ENCODE data around the gene AP3B1. TPM values are rescaled to one million over a fixed set of nuclear protein-coding genes. Genes with fewer than 3 reads are reported as not detected.

AP3B1 gene
- total and polyA plus RNA-seq, 2 of the 8 experiments (the other 6 are each of a cell fraction or from before 2014, with no cell fraction given), result 45.8 to 48.3 TPM

DNA sequence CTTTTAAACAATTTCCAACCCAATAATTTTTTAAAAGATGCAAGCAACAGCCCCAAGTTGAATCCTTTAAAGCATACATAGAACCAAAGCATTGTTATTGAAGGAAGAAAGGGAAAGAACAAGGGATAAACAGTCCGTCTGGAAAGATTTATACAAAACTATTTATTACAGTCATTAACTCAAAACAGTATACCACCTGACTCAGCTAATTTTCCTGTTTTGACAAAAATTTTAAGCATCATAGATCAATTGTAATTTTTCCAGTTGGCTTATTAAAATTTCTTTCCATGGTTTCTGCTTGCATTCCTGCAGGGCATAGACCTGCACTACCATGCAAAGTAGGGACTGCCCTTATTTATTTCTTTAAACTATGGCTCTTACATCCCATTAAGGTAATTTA lies 29.9 kb downstream of the AP3B1 start:
- Histone ChIP-seq H3K9me3 (ENCODE audit: insufficient read depth in 2 of 2, low read depth in 1 of 2, low read length in 1 of 2) (no peaks in the 10 kb centered on the region), H2BK5ac (ENCODE audit: low read depth, low read length) (no peak overlapping the region), H2AFZ (ENCODE audit: low read length) (no peak overlapping the region), H4K20me1 (replicated peaks in 1 of 2; ENCODE audit: control insufficient read depth in 1 of 2, insufficient read depth in 2 of 2, low read length in 2 of 2) (no peaks in the 10 kb centered on the region), H2BK120ac (replicated peaks; ENCODE audit: low read depth, low read length) (no peak overlapping the region), H3K9ac (replicated peaks in 1 of 4; ENCODE audit: extremely low read depth in 1 of 4, low read depth in 3 of 4, low read length in 3 of 4) (no peak overlapping the region), H3K79me2 (ENCODE audit: control insufficient read depth in 1 of 2, insufficient read depth in 2 of 2, low read length in 2 of 2) (peaks cover 0 to 7% of the 10 kb centered on the region in 2 experiments; a peak in 1 of 4 replicates), H2BK15ac (ENCODE audit: low read length) (no peak overlapping the region), H2BK12ac (ENCODE audit: low read depth, low read length) (no peak overlapping the region), H3K23ac (ENCODE audit: insufficient read length) (no peak overlapping the region), H3K4me1 (replicated peaks in 1 of 4; ENCODE audit: control insufficient read depth in 3 of 4, insufficient read depth in 4 of 4, low read length in 3 of 4) (no peaks in the 10 kb centered on the region), H4K5ac (ENCODE audit: insufficient read length, low read depth, low read length) (no peak overlapping the region), H3K23me2 (ENCODE audit: low read depth, low read length) (no peaks in the 10 kb centered on the region), H2AK5ac (ENCODE audit: low read depth, low read length) (no peak overlapping the region), H4K8ac (ENCODE audit: extremely low read depth, insufficient read depth, low read length) (no peak overlapping the region), H4K91ac (replicated peaks; ENCODE audit: insufficient read length, low read length) (no peak overlapping the region), H3K4ac (replicated peaks; ENCODE audit: insufficient read length, low read depth, low read length) (no peak overlapping the region), H3K14ac (ENCODE audit: insufficient read length) (no peak overlapping the region), H3K56ac (replicated peaks; ENCODE audit: insufficient read length, low read depth, low read length) (no peak overlapping the region), H3K27ac (ENCODE audit: low read depth, low read length) (no peak overlapping the region), H3K79me1 (ENCODE audit: low read depth, low read length) (peaks cover 2% of the 10 kb centered on the region; the same call in 1 of the 2 replicates), H2BK20ac (ENCODE audit: low read length) (no peak overlapping the region), H3K27me3 (replicated peaks in 1 of 4; ENCODE audit: control insufficient read depth in 3 of 4, extremely low read depth in 1 of 4, insufficient read depth in 3 of 4, low read length in 3 of 4) (no peaks in the 10 kb centered on the region), H3K4me2 (ENCODE audit: insufficient read depth in 1 of 2, low read depth in 2 of 2, low read length in 2 of 2) (no peak overlapping the region), H3K18ac (ENCODE audit: extremely low read depth, low read length) (no peak overlapping the region), H3K36me3 (ENCODE audit: control insufficient read depth in 2 of 4, insufficient read depth in 4 of 4, low read length in 3 of 4) (peaks cover 0 to 6% (median 2%) of the 10 kb centered on the region in 4 experiments; a peak in 3 of 8 replicates), H3K4me3 (ENCODE audit: extremely low read depth in 1 of 4, insufficient read depth in 2 of 4, low read depth in 3 of 4, low read length in 4 of 4) (no peak overlapping the region)
- ChIA-PET CTCF (ENCODE audit: partially characterized antibody) (no interaction called here), POLR2A (ENCODE audit: partially characterized antibody) (no interaction called here)
- 86% methylated on average over 1 of the region's 1 CpG; no CpG with 5 or more reads in 1 of the 2 experiments for WGBS, 2 experiments (ENCODE audit: extremely low coverage in 1 of 2, insufficient coverage in 1 of 2, insufficient read length in 1 of 2, insufficient replicate concordance in 2 of 2, low coverage in 1 of 2, low lambda C conversion rate in 2 of 2, missing lambda C conversion rate in 1 of 2)
- DNase-seq (ENCODE audit: low read depth in 1 of 2, low spot score in 2 of 2) (no peak), FAIRE-seq (no peak)
- TF ChIP-seq TBP (IDR thresholded peaks at IDR 0.05; ENCODE audit: low read depth, low read length), result no peak
- no peak for TF ChIP-seq ASH2L (IDR thresholded peaks at IDR 0.05; ENCODE audit: low read length)

Data from H1 (cell line).